CD14-positive monocyte (primary cell): ENCODE data around the gene LRRC25. TPM values are rescaled to one million over a fixed set of nuclear protein-coding genes. Genes with fewer than 3 reads are reported as not detected.

Experiments
- DNase-seq, 3 donors: peaks; one replicate each; pipeline ENCODE4 v3.0.0-alpha.2; 2011 to 2022
- H2AFZ ChIP-seq: 2 replicates; pipeline ENCODE4 v1.6.0; 2012; ENCODE audit warnings: mild to moderate bottlenecking, low read depth, low read length, inconsistent platforms; ENCODE audit not compliant: insufficient read depth, poor library complexity, severe bottlenecking
- H3K27ac ChIP-seq, 2 donors: 1 replicate in 1 of 2; 2 replicates in 1 of 2; pipeline ENCODE4 v1.5.1; 2012 to 2013; ENCODE audit warnings: low read length in 2 of 2, control low read depth in 1 of 2, inconsistent platforms in 1 of 2, low read depth in 1 of 2, mild to moderate bottlenecking in 1 of 2
- H3K27me3 ChIP-seq, 2 donors: one replicate each; pipeline versions ENCODE4 v1.6.0 to v1.6.1; 2011 to 2013; ENCODE audit warnings: low read length in 2 of 2; ENCODE audit not compliant: control insufficient read depth in 2 of 2, insufficient read depth in 2 of 2
- H3K36me3 ChIP-seq, 2 donors: replicated peaks in 1 of 2; 1 replicate in 1 of 2; 2 replicates in 1 of 2; pipeline versions ENCODE4 v1.5.1 to v1.6.1; 2012 to 2013; ENCODE audit warnings: low read length in 2 of 2, control low read depth in 1 of 2, inconsistent platforms in 1 of 2, mild to moderate bottlenecking in 1 of 2; ENCODE audit not compliant: insufficient read depth in 2 of 2, control insufficient read depth in 1 of 2
- H3K4me1 ChIP-seq, 2 donors: 1 replicate in 1 of 2; 2 replicates in 1 of 2; pipeline versions ENCODE4 v1.5.1 to v1.6.1; 2012 to 2013; ENCODE audit warnings: low read length in 2 of 2, control low read depth in 1 of 2, inconsistent platforms in 1 of 2, mild to moderate bottlenecking in 1 of 2, moderate library complexity in 1 of 2; ENCODE audit not compliant: insufficient read depth in 2 of 2, control insufficient read depth in 1 of 2
- H3K4me2 ChIP-seq: replicated peaks from 2 replicates; pipeline ENCODE3; 2012; ENCODE audit warnings: low read length, moderate library complexity, mild to moderate bottlenecking; ENCODE audit not compliant: poor library complexity, severe bottlenecking; ENCODE audit errors: extremely low read depth
- H3K4me3 ChIP-seq, 3 experiments: fragments of 200-600 bp in 1 of 3; sonication (generic) in 1 of 3; replicated peaks in 1 of 3; 1 replicate in 2 of 3; 2 replicates in 1 of 3; pipeline ENCODE4 v1.5.1; 2011 to 2013; ENCODE audit warnings: low read length in 3 of 3, mild to moderate bottlenecking in 3 of 3, control low read depth in 2 of 3, low read depth in 2 of 3, inconsistent platforms in 1 of 3, moderate library complexity in 1 of 3
- H3K79me2 ChIP-seq: 2 replicates; pipeline ENCODE4 v1.6.0; 2012; ENCODE audit warnings: mild to moderate bottlenecking, control low read depth, inconsistent platforms, low read length, moderate library complexity; ENCODE audit not compliant: insufficient read depth
- H3K9ac ChIP-seq: 2 replicates; pipeline ENCODE4 v1.6.0; 2017; ENCODE audit warnings: low read length, mild to moderate bottlenecking; ENCODE audit not compliant: insufficient read depth, poor library complexity, severe bottlenecking
- H3K9me3 ChIP-seq, 2 donors: replicated peaks in 1 of 2; 1 replicate in 1 of 2; 2 replicates in 1 of 2; pipeline versions ENCODE4 v1.5.1 to v1.6.1; 2012 to 2013; ENCODE audit warnings: low read length in 2 of 2, control low read depth in 1 of 2; ENCODE audit not compliant: control insufficient read depth in 1 of 2, insufficient read depth in 1 of 2
- H4K20me1 ChIP-seq: 2 replicates; pipeline ENCODE4 v1.6.0; 2012; ENCODE audit warnings: mild to moderate bottlenecking, low read length, control low read depth, moderate library complexity; ENCODE audit not compliant: insufficient read depth
- H3K27ac Mint-ChIP-seq, 7 donors: one replicate each; pipeline ENCODE4 v1.8.0; 2020; ENCODE audit warnings: mild to moderate bottlenecking in 7 of 7, mixed read lengths in 7 of 7, moderate library complexity in 6 of 7, inconsistent platforms in 2 of 7
- H3K27me3 Mint-ChIP-seq, 3 donors: one replicate each; pipeline ENCODE4 v1.8.0; 2021 to 2022; ENCODE audit warnings: low read depth in 3 of 3, mild to moderate bottlenecking in 3 of 3, mixed read lengths in 3 of 3, moderate library complexity in 3 of 3, inconsistent platforms in 1 of 3
- H3K36me3 Mint-ChIP-seq, 2 donors: one replicate each; pipeline ENCODE4 v1.8.0; 2020; ENCODE audit warnings: mixed read lengths in 2 of 2, inconsistent platforms in 1 of 2, mild to moderate bottlenecking in 1 of 2
- H3K4me1 Mint-ChIP-seq: one replicate; pipeline ENCODE4 v1.8.0; 2020; ENCODE audit warnings: mild to moderate bottlenecking, mixed read lengths
- H3K4me3 Mint-ChIP-seq, 2 donors: one replicate each; pipeline ENCODE4 v1.8.0; 2020; ENCODE audit warnings: mild to moderate bottlenecking in 2 of 2, mixed read lengths in 2 of 2, moderate library complexity in 1 of 2
- H3K9me3 Mint-ChIP-seq, 7 donors: one replicate each; pipeline ENCODE4 v1.8.0; 2020 to 2022; ENCODE audit warnings: mixed read lengths in 7 of 7, mild to moderate bottlenecking in 6 of 7, moderate library complexity in 6 of 7, inconsistent platforms in 2 of 7
- WGBS: methylation state at CpG from one replicate; pipeline ENCODE4 v1.1.5; 2013; ENCODE audit warnings: missing lambda C conversion rate; ENCODE audit not compliant: insufficient coverage; 5-methylcytosine and 5-hydroxymethylcytosine counted together
- intact Hi-C, 2 donors: fragments of 100-400 bp; cut with micrococcal nuclease; formaldehyde crosslinking; loops; one replicate each; pipeline versions ENCODE4 v1.15.0 to v1.15.1; 2023
- polyA plus RNA-seq, 3 donors: library from polyadenylated mRNA; depleted of rRNA in 1 of 3; unstranded in 2 of 3; stranded (reverse) in 1 of 3; fragments of 300-500 nt in 2 of 3; fragments of >200 nt in 1 of 3; fragmentation: Illumina TruSeq in 2 of 3; gene quantifications; 1 replicate in 2 of 3; 2 replicates in 1 of 3; pipeline ENCODE4 v1.2.3, GENCODE V29; 2012 to 2021
- TF ChIP-seq, protein P1 (sequence below): fragments of 200-600 bp; IDR thresholded peaks from one replicate; pipeline ENCODE4 v1.8.0; 2022; ENCODE audit warnings: antibody characterized with exemption, mild to moderate bottlenecking

The LRRC25 gene
- polyA plus RNA-seq, 3 donors, result 173 to 581 (median 416) TPM

DNA sequence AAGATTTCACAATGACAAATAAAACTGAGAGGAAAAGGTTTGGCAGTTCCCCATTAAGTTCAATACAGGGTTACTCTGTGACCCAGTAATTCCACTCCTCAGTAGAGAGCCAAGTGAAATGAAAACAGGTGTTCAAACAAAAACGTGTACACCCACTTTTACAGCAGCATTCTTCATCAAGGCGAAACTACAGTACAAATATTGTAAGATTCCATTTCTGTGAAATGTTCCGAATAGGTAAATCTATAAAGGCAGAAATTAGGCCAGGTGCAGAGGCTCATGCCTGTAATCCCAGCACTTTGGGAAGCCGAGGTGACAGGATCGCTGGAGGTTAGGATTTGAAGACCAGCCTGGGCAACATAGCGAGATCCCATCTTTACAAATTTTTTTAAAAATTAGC is 20.4 kb downstream of the LRRC25 start:
- peaks cover 50 to 70% of the 10 kb centered on the region in 2 donors for H3K4me1 ChIP-seq
- no peaks in the 10 kb centered on the region for H3K36me3 ChIP-seq
- H3K9ac ChIP-seq, result no peak overlapping the region
- TF ChIP-seq, protein P1, sequence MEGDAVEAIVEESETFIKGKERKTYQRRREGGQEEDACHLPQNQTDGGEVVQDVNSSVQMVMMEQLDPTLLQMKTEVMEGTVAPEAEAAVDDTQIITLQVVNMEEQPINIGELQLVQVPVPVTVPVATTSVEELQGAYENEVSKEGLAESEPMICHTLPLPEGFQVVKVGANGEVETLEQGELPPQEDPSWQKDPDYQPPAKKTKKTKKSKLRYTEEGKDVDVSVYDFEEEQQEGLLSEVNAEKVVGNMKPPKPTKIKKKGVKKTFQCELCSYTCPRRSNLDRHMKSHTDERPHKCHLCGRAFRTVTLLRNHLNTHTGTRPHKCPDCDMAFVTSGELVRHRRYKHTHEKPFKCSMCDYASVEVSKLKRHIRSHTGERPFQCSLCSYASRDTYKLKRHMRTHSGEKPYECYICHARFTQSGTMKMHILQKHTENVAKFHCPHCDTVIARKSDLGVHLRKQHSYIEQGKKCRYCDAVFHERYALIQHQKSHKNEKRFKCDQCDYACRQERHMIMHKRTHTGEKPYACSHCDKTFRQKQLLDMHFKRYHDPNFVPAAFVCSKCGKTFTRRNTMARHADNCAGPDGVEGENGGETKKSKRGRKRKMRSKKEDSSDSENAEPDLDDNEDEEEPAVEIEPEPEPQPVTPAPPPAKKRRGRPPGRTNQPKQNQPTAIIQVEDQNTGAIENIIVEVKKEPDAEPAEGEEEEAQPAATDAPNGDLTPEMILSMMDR, result no peak
- no peaks in the 10 kb centered on the region for H3K27me3 ChIP-seq
- H3K9me3 ChIP-seq, result no peaks in the 10 kb centered on the region
- no peaks in the 10 kb centered on the region for H3K79me2 ChIP-seq
- H3K4me1 Mint-ChIP-seq, result peaks cover 62% of the 10 kb centered on the region
- H3K4me2 ChIP-seq, result no peak overlapping the region
- H2AFZ ChIP-seq, result no peak overlapping the region
- peak overlapping the region in 1 of 7 donors; percentile 70 for H3K27ac Mint-ChIP-seq
- no peak for DNase-seq
- no peak overlapping the region for H3K4me3 ChIP-seq
- H3K9me3 Mint-ChIP-seq, result peaks cover 0 to 2% (median 0%) of the 10 kb centered on the region in 7 donors
- H4K20me1 ChIP-seq, result no peaks in the 10 kb centered on the region
- H3K27me3 Mint-ChIP-seq, result peaks cover 1 to 4% (median 2%) of the 10 kb centered on the region in 3 donors
- no peak overlapping the region for H3K4me3 Mint-ChIP-seq
- intact Hi-C loops, result loop anchor here in 1 of 2 donors (5.0 kb wide), 1 partner anchor 35 kb away; the partner anchor contains the start of gene PGPEP1
- 96% methylated on average over 4 of the region's 6 CpGs for WGBS
- no peak overlapping the region for H3K27ac ChIP-seq
- H3K36me3 Mint-ChIP-seq, result no peaks in the 10 kb centered on the region

DNA sequence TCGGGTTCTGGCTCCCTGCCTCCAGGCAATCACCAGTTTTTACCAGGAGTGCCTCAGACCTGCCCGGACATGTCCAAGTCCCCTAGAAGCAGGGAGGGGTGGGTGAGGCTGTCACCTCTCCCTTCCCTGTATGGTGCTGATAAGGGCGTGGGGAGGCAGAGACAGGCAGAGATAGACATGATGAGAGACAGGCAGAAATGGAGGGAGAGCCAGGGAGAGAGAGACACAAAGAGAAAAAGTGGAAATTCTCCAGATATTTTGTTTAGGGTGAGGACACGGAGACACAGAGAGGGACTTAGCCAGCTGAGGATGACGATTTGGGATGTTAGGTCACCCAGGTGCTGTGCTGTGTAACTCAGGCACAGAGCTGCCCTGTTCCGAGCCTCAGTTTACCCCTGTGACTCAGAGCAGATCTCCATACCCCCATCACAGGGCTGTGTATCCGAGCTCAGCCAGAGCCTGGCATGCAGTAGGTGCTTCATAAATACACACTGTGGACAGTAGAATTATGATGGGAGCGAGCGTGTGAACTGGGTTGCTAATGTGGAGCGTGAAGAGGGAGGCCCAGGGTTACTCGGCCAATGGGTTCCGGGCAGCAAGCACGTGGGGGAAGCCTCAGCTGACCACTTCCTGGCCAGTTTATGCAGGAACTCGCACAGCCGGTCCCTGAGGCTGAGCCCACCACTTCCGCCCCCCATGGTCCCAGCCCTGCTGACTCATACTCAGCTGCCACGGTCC is 23.4 kb downstream of the LRRC25 start:
- H3K4me3 Mint-ChIP-seq, result peak overlapping the region; percentile 14 to 67
- peak overlapping the region; percentile 94 to 96 for H3K27ac ChIP-seq
- intact Hi-C loops, result no loop called here

More for the DNA sequence above, 23.4 kb downstream of the LRRC25 start:
- Histone ChIP-seq H3K4me1 (peaks cover 32 to 48% of the 10 kb centered on the region in 2 donors), H2AFZ (peak overlapping the region; percentile 57), H3K79me2 (no peaks in the 10 kb centered on the region), H3K9me3 (no peaks in the 10 kb centered on the region), H3K36me3 (peaks cover 0 to 3% of the 10 kb centered on the region in 2 donors), H3K4me2 (peak overlapping the region; percentile 59), H4K20me1 (no peaks in the 10 kb centered on the region), H3K9ac (peak overlapping the region; percentile 59), H3K4me3 (peak overlapping the region in 1 of 3 experiments; percentile 20), H3K27me3 (no peaks in the 10 kb centered on the region)
- Mint-ChIP-seq H3K27ac (peak overlapping the region; percentile 93 to 98 (median 94)), H3K9me3 (no peaks in the 10 kb centered on the region), H3K27me3 (peaks cover 1 to 2% (median 2%) of the 10 kb centered on the region in 3 donors), H3K36me3 (peaks cover 5 to 7% of the 10 kb centered on the region in 2 donors), H3K4me1 (peaks cover 47% of the 10 kb centered on the region)
- DNase-seq, result peak; percentile 99 to 100 (median 100)
- TF ChIP-seq, protein P1, result no peak
- WGBS, result 9% methylated on average over 10 of the region's 17 CpGs
